Heart left ventricle (tissue), 13 donors: ENCODE results near the gene ANKRD13C.

Source experiments
- CTCF ChIP-seq, 12 donors: fragments of 200-600 bp; sonication (generic) in 4 of 12; IDR thresholded peaks; one replicate each; pipeline versions ENCODE4 v1.5.0 to v1.8.0; 2018 to 2022; ENCODE audit warnings: antibody characterized with exemption in 12 of 12, mild to moderate bottlenecking in 5 of 12
- POLR2A ChIP-seq, 2 donors: fragments of 450-650 bp; IDR thresholded peaks; one replicate each; pipeline ENCODE4 v1.6.1; 2017; ENCODE audit warnings: antibody characterized with exemption in 2 of 2, mild to moderate bottlenecking in 2 of 2, moderate library complexity in 2 of 2
- donor health status: ischemic (EF 13 %, LVEDD 7.1; RV severe dilation, severe dysfunction).
- donor health status: DM: no; HTN: yes; CAD: no.
- donor health status: DM: no; HTN: no; CAD: no.
- donor health status: ischemic (EF 25% LVEDD 6.9; RV normal size, moderate dysfunction).
- donor health status: ischemic (EF 25% LVEDD 5.7; RV mildly dilated, moderate dysfunction).
- donor health status: ischemic (EF 35%, LVEDD 5.7; RV mildly dilated, moderate dysfunction).
- donor health status: nonischemic (EF 11% LVEDD 7.7; RV severe dilation, severe dysfunction).
- donor health status: DM: yes; HTN: yes; CAD: no.
- donor health status: PGD.
- donor health status: ischemic (EF 29% LVEDD 5.4; RV normal size, mild dysfunction).
- donor health status: nonischemic (EF 23%, LVEDD 6.1; RV moderate dilation, normal function).

DNA sequence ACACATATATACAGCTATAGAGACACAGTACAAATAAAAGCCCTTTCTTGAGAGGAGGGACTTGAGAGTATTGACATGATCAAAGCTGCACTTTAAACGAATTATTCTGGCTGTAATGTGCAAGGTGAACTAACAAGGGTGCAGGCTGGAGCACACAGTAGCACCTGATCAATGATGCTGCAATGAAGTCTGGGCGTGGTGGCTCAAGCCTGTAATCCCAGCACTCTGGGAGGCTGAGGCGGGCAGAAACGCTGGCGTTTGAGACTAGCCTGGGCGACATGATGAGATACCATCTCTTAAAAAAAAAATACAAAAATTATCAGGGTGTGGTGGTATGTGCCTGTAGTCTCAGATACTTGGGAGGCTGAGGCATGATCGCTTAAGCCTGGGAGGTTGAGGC, 42.5 kb upstream of the ANKRD13C start:
- TF ChIP-seq POLR2A (IDR thresholded peaks at IDR 0.05) (no peak), CTCF (IDR thresholded peaks at IDR 0.05) (no peak)
